Measurements from ENCODE around the gene IL4.

Gene IL4

GRCh38 chr5:132658381-132659302 is 15.1 kb upstream of the IL4 start:
- DNase-seq (ENCODE audit: low read depth in 3 of 3): no peak

GRCh38 chr5:132659598-132660493 is 13.9 kb upstream of the IL4 start:
- DNase-seq (ENCODE audit: low read depth in 3 of 3): no peak

GRCh38 chr5:132661231-132662003 is 12.4 kb upstream of the IL4 start:
- no peak for DNase-seq (ENCODE audit: low read depth in 3 of 3)

GRCh38 chr5:132662004-132662401 is 11.8 kb upstream of the IL4 start:
- DNase-seq (ENCODE audit: low read depth in 3 of 3): no peak

- peak; percentile 28 to 62 (median 38) for DNase-seq (ENCODE audit: low read depth in 3 of 3)
Measured at GRCh38 chr5:132662925-132663770, 10.6 kb upstream of the IL4 start.

- DNase-seq (ENCODE audit: low read depth in 3 of 3): no peak
Measured at GRCh38 chr5:132663771-132664695, 9.8 kb upstream of the IL4 start.

GRCh38 chr5:132664696-132665209 is 9.0 kb upstream of the IL4 start:
- DNase-seq (ENCODE audit: low read depth in 3 of 3): no peak

GRCh38 chr5:132665574-132666080 is 8.2 kb upstream of the IL4 start:
- DNase-seq (ENCODE audit: low read depth in 3 of 3): no peak

- no peak for DNase-seq (ENCODE audit: low read depth in 3 of 3)
Measured at GRCh38 chr5:132666310-132667123, 7.3 kb upstream of the IL4 start.

- DNase-seq (ENCODE audit: low read depth in 3 of 3): no peak
Measured at GRCh38 chr5:132667309-132667708, 6.5 kb upstream of the IL4 start.

GRCh38 chr5:132667761-132668705 is 5.8 kb upstream of the IL4 start:
- DNase-seq (ENCODE audit: low read depth in 3 of 3): no peak

- DNase-seq (ENCODE audit: low read depth in 3 of 3): no peak
Measured at GRCh38 chr5:132668706-132669454, 4.9 kb upstream of the IL4 start.

- no peak for DNase-seq (ENCODE audit: low read depth in 3 of 3)
Measured at GRCh38 chr5:132669455-132669820, 4.4 kb upstream of the IL4 start.

GRCh38 chr5:132669966-132670882 is 3.6 kb upstream of the IL4 start:
- DNase-seq (ENCODE audit: low read depth in 3 of 3): no peak

GRCh38 chr5:132671000-132671399 is 2.8 kb upstream of the IL4 start:
- no peak for DNase-seq (ENCODE audit: low read depth in 3 of 3)

- DNase-seq (ENCODE audit: low read depth in 3 of 3): no peak
Measured at GRCh38 chr5:132673488-132673887, 301 bp upstream of the IL4 start.
